HG02840 (cell line): ENCODE data around the gene UNK.

Experiments
- ATAC-seq: cut with Tn5 transposase; IDR thresholded peaks from one replicate; pipeline ENCODE4 v1.9.1; 2021; ENCODE audit warnings: mild to moderate bottlenecking, moderate library complexity, moderate number of reproducible peaks; ENCODE audit not compliant: unreplicated experiment, low FRiP score

UNK gene

DNA sequence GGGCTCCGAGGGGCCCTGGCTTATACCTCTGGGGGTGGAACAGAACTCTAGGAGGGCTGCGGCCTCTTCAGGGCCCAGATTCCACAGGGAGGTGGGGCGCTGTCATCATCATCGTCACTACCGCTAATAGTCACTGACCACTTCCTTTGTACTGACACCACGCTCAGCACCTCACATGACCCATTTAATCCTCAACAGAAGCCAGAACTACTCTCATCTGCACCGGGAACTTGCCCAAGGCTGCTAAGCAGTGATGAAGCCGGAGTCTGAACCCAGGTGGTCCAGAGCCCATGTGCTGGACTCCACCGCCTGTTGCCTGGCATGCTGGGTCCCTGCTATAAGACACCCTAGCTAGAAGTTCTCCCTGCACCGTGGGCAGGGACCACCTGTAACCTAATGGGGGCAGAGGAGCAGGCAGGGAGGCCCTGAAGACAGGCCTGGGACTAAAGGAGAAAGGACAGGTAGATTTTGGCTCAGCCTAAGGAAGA lies 47.6 kb downstream of the UNK start:
- ATAC-seq = no peak

DNA sequence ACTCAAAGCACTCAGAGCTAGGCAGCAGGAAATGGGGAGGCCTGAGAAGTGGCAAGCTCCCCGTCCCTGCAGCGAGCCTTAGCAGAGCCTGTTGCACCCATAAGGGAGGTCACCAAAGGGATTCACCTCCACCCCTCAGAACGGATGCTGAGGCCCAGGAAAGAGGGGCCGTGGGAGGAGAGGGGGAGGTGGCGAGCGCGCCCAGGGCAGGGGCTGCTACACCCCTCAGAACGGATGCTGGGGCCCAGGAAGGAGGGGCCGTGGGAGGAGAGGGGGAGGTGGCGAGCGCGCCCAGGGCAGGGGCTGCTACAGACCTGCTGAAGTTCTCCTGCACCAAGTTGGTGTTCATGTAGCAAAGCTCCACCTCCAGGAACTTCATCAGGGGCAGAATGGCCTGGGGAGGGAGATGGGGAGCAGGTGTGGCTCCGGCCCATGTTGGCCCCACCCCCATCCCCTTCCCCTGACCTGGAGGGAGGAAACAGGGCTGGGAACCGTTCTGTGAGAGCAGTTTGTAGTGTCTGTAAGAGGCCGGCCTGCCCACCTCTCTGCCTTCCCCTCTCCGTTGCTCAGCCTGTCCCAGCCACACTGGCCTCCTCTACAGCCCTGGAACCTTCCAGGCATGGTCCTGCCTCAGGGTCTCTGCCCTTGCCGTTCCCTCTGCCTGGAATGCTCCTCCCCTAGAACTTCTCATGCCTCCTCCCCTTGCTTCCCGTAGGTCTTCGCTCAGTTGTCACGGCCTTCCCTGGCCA lies 48.2 kb downstream of the UNK start:
- ATAC-seq = no peak

DNA sequence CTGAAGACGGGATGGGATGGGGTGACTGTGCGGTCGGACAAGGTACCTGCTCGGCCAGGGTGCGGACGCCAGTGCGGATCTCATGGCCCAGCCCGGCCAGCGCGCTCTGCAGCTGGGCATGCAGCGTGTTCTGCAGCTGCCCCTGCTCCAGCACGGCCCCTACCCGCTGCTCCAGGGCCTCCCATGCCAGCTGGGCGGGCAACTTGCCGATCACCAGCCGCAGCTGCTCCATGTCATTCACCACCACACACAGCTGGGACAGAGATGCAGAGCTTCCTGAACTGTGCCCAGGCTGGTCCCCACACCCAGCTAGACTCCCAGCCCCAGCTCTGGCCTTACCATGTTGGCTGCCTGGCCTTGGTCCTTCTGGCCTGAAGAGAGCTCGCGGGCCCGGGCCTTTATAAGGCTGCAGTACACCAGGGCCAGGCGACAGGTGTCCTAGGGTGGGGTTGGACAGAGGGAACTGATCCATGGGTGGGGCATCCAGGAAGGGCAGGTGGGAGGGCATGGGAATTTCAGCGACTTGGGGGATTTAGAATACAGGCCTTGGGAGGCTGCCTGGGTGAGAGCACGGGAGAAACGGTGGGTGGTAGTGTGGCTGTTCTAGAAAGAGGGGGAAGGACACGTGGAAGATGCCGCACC lies 49.8 kb downstream of the UNK start:
- ATAC-seq = no peak

DNA sequence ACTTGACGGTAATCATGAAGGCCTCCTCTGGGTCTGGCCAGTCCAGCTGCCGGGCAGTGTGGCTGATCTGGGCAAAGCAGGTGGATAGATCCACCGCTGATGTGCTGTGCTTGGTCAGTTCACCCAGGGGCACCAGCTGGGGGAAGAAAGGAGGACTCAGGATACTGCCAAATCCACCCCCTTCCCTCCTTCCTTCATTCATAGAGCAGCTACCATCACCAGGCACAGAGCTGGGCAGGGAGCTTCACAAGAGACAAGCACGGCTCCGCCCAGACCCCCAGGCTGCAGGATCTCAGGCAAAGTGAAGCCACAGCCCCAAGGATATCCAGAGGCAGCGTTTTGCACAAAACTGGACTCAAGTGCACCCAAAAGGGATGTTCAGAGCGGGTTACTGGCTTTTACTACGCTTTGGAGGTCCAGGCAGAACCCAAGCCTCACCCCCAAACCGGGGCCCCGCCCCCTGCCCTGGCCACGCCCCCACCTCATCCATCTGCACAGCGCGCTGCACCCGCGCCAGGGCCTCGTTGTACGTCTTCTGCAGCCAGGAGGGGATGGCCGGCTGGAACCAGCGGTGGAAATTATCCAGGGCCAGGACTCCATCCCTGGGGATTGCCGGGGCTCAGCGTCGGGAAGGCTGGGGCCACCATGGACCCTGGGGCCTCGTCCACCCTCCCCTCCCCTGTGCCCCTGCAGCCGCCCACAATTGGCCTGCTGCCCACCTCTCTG lies 50.5 kb downstream of the UNK start:
- ATAC-seq = no peak

DNA sequence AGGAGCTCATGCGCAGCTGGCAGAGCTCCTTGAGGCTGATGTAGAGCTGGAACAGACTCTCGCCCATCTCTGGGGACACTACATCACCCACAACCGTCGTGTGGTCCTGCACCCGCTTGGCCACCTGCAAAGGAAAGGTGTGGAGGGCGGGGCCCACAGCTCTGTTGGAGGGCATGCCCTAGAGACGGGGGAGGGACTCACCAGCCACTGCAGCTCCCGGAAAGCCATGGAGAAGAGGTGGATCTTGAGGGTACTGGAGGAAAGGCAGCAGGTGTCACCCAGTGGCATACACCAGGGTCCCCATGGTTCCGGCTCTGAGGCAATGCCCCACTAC lies 51.0 kb downstream of the UNK start:
- ATAC-seq = no peak

DNA sequence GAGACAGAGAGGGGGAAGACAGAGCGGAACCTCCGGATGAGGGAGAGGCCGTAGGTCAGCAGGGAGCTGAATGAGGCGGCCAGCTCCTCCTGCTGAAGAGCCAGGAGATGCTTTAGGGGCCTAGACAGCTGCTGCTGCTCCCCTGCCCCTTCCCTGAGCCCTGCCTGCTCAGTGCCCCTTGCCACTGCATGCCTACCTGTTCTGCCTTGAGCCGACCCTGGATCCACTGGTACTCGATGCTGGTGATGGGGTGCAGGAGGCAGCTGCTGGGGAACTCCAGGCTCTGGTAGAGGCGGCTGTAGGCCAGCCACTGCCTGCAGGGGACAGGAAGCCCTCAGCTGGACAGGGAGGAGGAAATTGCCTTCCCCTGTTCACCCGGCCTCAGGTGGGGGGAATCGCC lies 52.0 kb downstream of the UNK start:
- ATAC-seq = no peak

DNA sequence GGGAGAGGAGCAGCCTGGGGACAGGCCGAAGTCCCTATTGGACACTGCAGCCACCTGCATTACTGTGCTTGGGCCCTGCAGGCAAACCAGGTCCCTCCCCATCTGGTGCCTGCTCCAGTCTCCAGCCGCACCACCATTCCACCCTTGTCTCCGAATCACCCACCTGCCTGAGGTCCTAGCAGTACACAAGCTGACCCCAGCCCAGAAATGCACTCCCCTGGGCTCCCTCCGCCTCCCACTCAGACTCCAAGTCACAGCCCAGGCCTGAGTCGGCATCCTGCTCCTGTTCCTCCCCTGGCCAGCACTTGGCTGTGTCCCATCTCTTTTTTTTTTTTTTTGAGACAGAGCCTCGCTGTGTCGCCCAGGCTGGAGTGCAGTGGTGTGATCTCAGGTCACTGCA lies 53.3 kb downstream of the UNK start:
- ATAC-seq = no peak

DNA sequence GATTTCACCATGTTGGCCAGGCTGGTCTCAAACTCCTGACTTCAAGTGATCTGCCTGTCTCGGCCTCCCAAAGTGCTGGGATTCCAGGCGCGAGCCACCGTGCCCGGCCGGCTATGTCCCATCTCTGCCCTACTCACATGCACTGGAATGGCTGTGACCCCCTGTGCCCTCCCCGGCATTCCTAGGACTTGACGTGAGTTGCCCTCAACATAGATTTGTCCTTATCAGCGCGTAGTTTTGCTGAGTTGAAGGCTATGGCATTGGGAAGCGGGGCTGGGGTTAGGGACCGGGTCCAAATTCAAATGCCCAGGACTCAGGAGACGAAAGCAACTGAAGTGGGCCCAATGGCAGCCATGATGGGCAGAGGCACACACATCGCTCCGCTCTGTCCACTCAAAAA lies 53.8 kb downstream of the UNK start:
- no peak for ATAC-seq

DNA sequence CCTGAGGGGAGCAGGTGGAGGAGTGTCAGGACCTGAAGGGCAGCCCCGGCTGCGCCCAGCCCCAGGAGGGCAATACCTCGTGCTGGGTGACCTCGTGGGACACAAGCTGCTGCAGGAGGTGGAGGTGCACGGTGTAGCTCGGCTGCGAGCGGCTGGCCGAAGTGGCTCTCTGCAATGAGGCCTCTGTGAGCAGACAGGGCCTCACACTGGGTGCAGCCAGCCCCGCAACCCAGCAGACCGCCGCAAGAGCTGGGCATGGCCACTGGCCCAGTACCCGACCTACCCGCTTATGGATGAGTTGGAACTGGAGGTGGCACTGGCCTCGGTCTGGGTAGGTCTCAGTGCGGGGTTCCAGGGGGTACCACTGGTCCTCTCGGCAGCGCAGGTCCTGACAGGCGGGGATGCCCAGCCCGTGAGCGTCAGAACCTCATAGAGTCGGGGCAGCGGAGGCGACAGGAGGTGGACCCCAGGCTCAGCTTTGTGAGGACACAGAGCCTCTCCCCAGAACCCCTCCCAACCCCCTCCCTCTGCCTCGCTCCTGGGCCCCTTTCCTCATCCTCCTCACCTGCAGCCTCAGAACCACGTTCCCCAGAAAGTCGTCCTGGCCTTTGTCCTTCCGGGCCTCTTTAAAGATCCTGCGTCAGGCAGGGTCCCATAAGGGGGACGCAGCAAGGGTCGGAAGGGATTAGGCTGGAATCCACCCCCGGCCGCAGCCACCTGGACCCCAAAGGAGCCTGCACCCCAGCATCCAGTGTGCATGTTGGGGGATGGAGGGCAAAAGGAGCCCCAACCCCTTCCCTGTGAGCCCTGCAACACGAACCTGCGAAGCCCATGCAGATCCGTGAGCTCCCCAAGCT lies 55.6 kb downstream of the UNK start:
- ATAC-seq = no peak

DNA sequence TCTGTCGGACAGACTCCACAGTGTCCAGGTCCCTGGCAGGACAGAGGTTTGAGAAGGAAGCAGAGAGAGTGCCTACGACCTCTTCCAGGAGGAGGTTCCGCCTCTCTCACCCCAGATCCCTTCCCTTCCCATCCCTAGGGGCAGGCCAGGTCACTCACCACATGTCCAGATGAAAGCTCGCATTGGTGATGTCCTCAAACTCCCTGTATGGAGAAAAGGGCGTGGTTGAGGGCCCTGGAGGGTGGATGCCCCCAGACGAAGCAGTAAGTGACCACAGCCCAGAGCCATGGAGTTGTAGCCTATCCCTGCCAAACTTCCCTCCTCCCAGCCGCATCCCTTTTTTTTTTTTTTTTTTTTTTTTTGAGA lies 56.2 kb downstream of the UNK start:
- no peak for ATAC-seq

DNA sequence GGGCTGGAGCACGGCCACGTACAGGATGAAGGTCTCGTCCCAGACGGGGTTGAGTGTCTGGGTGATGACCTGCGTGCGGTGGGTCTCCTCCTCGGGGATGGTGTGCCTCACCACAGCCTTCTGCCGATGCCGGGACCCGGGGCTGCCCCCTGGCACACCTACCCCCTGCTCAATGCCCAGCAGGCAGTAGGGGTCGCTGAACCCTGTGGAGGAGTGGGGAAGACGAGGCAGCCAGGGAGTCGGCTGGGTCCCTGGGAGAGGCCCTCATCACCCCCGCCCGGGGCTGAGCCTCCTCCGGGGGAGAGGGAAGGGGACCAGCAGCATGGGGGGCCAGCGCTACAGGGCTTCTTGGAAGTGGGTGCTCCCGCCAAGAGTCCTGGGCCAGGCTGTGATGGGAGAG lies 57.8 kb downstream of the UNK start:
- no peak for ATAC-seq

DNA sequence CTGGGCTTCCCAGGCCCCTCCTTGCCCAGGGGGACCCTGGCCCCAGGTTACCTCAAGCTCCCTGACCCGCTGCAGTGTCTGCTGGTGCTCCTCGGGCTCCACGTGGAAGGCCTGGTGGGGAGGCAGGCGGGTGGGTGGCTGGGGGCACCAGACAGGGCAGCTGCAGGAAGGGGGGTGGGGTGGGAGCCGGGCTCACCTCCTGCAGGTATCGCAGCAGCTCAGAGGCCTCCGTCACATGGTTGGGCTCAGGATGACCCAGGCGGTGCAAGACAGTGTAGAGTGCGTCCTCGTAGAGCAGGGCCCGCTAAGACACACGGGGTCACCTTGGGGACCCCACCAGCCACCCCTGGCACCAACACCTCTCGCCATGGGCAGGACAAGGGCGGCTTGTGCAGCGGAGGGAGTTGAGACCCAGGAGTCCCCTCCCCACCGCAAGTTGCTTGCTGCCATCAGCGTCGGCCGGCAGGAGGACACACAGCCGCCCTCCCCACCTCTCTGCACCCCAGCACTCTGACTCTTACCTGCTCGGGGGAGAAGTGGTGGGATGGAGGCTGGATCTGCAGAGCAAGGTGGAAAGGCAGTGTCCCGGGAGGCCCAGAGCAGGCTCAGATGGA lies 58.5 kb downstream of the UNK start:
- no peak for ATAC-seq

DNA sequence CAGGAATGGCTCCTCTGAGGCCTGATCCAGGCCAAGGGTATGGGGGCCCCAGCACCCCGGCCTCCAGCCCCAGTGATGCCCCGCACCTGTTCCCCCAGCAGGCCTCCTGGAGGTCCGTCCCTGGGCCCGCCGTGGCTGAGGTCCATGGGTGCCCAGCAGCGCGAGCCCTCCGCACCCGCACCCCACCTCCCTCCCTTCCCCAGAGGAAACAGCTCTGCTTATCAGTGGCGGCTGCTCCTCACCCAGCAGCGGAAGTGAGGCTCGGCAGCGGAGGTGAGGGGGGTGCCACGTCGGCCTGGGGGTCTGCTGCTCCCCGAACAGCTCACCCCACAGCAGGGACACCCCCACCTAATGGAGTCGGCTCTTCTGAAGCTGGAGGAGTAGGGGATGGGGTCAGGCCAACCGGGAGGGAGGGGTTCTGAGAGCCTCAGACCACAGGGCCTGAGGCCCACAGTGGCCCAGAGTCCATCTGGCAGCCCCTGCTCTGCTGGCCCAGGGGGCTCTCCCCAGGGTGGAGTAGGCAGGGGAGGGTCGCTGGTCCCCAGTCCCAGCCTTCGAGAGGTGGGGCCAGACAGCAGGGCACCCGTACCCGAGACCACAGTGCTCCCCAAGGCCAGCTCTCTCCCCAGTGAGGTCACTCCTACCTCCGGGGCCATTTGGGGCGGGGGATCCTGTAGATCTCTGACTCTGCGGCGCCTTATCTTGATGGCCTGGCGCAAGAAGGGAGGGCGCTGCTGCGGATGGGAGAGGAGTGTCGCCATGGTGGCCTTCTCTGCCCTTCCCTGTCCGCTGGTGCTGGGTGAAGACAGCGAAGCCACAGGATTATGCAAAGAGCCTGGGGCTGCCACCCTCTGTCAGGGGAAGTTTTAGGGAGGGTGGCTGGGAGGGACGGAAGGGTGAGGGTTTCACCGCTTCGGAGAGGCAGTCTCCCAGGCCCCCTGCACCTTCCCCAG lies 59.2 kb downstream of the UNK start, which contains the start of gene UNC13D:
UNC13D (minus strand) TSS at position 828 of the 953 bp plus-strand sequence; CDS start at position 761, 67 bp downstream.
- ATAC-seq = no peak

DNA sequence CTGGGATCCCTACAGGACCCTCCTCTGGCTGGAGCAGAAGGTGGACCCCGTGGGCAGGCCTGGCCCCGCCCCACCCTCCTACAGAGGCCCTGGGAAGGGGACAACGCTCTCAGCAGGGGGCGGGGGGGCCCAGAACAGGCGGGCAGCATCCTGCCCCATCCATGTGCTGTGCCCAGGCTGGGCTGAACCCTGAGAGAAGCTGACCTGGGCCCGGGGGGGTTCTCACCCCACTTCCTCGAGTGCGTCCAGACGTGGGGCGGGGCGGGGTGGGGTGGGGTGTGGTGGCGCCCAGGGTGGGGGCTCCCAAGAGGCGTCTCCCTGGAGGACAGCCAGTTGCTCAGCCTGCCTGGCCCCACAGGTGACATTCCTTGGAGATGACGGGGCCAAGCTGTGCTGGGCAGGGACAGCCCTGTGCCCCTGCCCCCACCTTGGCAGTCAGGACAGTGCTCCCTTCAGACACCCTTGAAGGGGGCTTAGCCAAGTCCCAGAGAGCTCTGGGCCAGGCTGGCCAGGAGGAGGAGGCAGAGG lies 60.0 kb downstream of the UNK start:
- ATAC-seq = peak; percentile 6

DNA sequence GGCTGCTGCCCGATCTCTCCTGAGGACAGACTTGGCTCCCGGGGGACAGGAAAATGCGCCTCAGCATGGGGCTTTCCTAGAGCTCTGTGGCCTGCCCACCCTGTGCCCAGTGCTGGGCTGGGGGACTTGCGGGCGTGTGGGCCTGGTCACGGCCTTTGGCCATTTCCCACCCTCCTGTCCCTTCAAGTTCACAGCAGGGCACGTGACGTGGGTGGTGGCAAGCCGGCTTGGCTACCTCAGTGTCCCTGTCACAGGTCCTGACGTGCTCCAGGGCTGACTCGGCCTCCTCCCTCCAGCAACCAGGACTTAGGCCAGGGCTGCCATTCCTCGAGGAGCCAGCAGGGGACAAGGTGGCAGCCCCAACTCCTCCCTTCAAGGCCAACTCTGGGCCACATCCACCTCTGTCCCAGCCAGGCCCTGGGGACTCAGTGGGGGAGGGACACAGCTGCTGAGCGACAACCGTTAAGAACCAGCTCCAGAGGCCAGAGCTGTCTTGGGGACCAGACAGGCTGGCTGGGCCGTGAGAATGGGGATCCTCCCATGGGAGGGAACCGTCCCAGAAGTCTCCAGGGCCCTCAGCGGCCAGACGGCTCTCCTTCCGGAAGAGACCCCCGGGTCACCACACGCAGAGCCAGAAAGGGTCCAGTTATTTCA lies 60.6 kb downstream of the UNK start:
- peak; percentile 49 for ATAC-seq

DNA sequence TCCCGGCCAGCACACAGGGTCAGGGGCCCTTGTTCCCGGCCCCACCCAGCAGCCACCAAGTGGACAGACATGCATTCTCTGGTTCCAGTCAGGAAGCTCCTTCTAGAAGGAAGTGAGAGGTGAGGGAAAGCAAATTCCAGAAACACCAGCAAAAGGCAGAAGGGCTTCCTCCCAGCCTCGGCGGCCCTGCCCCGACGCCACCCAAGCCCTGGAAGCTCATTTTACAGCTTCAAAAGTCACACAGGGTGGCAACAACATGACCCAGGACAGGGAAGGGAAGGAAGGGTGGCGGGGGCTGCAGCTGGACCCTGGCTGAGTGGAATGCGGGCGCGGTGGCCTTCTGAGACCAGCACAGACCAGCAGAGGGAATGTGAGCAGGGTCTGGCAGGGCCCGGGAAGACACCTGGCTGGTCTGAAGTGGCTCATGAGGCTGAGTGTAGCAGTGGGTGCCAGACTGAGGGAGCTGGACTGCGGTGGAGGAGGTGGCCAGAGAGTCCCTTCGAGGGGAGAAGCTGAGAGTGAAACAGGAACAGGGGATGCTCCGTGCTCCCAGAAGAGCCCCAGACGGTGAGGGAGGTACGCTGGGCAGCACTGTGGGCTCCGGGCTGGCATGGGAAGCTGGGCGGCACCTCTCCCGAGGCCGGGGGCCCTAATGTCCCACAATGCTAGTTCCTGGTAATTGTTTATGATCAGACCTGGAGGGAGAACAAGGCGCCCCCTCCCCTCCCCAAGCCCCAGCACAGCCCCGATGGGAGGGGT lies 61.5 kb downstream of the UNK start:
- ATAC-seq = no peak

DNA sequence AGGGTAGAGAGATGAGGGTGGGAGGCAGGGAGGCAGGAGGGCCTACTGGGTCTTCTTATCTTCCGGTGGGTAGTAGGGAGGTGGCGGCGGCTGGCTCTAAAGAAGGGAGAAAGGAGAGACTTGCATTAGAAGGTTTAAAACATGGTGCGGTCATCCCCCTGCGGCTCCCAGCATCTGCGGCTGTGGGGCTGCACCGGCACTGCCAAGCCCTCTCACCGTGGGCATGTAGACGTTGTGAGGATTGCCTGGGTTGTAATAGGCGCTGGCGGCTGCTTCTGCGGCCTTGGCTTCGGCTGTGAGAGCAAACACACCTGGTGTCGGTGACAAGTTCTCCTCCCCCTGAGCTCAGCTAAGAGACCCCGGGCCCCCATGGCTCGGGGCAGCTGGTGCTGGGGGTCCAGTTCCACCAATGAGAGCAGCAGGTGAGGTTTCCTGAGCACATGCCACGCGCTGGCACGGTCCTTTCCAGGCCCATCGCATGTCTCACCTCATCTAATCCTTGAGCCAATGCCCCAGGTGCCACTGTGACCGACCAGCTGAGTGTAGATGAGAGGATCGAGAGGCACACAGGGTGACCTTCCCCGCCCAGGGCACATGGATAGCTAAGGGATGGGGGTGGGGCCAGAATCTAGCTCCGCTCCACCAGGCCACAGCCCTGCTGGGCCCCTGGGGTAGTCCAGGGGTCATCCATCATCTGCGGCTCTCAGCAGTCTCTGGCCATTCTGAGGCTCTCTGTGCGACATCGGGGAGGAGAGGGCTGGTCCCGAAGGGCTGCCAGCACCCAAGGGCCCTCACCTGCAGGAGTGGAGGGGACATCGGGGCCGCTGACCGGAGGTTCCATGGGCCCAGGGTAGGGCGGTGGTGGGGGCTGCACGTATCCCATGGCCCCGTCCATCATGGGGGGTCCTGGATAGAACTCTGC lies 62.3 kb downstream of the UNK start:
- no peak for ATAC-seq
